ENCODE data around the gene TBC1D22A.

Gene TBC1D22A

DNA sequence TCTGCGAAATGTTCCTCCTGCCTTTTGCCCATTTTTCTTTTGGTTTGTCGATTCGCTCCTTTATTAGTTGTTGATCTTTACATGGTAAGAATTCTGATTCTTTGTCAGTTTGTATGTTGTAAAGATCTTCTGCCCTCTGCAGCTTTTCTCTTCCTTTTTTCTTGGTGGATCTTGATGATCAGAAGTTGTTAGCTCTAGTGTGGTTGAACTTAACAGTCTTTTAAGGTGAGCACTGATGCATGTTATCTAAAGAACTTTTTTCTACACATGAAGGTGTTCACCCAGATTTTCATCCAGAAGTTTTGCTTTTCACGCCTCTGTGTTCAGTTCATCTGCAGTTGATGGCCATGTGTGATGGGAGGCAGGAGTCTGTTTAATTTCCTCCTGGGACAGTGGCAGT is 133.7 kb downstream of the TBC1D22A start:
- H3K36me3 ChIP-seq (ENCODE audit: low read depth) = peaks cover 18% of the 10 kb centered on the region
- no peak overlapping the region for H3K4me3 ChIP-seq (ENCODE audit: severe bottlenecking)
- no peak overlapping the region for H3K27ac ChIP-seq (ENCODE audit: poor library complexity, severe bottlenecking)
- no peak for ATAC-seq (ENCODE audit: low read depth)
- TF ChIP-seq, protein P1, sequence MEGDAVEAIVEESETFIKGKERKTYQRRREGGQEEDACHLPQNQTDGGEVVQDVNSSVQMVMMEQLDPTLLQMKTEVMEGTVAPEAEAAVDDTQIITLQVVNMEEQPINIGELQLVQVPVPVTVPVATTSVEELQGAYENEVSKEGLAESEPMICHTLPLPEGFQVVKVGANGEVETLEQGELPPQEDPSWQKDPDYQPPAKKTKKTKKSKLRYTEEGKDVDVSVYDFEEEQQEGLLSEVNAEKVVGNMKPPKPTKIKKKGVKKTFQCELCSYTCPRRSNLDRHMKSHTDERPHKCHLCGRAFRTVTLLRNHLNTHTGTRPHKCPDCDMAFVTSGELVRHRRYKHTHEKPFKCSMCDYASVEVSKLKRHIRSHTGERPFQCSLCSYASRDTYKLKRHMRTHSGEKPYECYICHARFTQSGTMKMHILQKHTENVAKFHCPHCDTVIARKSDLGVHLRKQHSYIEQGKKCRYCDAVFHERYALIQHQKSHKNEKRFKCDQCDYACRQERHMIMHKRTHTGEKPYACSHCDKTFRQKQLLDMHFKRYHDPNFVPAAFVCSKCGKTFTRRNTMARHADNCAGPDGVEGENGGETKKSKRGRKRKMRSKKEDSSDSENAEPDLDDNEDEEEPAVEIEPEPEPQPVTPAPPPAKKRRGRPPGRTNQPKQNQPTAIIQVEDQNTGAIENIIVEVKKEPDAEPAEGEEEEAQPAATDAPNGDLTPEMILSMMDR (IDR thresholded peaks at IDR 0.05; ENCODE audit: poor library complexity, severe bottlenecking) = no peak
- no peaks in the 10 kb centered on the region for H3K9me3 ChIP-seq (ENCODE audit: severe bottlenecking)
- H3K27me3 ChIP-seq (ENCODE audit: insufficient read depth, poor library complexity, severe bottlenecking) = no peaks in the 10 kb centered on the region
- H3K4me1 ChIP-seq (ENCODE audit: insufficient read depth, poor library complexity, severe bottlenecking) = no peaks in the 10 kb centered on the region
- DNase-seq (ENCODE audit: low spot score) = no peak

GRCh38 chr22:46896568-46897245 is 134.3 kb downstream of the TBC1D22A start:
- Histone ChIP-seq H3K27ac (ENCODE audit: poor library complexity, severe bottlenecking) (no peak overlapping the region), H3K36me3 (ENCODE audit: low read depth) (peaks cover 13% of the 10 kb centered on the region), H3K4me3 (ENCODE audit: severe bottlenecking) (no peak overlapping the region), H3K9me3 (ENCODE audit: severe bottlenecking) (no peaks in the 10 kb centered on the region), H3K4me1 (ENCODE audit: insufficient read depth, poor library complexity, severe bottlenecking) (no peaks in the 10 kb centered on the region), H3K27me3 (ENCODE audit: insufficient read depth, poor library complexity, severe bottlenecking) (no peaks in the 10 kb centered on the region)
- TF ChIP-seq, protein P1 (IDR thresholded peaks at IDR 0.05; ENCODE audit: poor library complexity, severe bottlenecking) = no peak
- no peak for DNase-seq (ENCODE audit: low spot score)
- no peak for ATAC-seq (ENCODE audit: low read depth)

DNA sequence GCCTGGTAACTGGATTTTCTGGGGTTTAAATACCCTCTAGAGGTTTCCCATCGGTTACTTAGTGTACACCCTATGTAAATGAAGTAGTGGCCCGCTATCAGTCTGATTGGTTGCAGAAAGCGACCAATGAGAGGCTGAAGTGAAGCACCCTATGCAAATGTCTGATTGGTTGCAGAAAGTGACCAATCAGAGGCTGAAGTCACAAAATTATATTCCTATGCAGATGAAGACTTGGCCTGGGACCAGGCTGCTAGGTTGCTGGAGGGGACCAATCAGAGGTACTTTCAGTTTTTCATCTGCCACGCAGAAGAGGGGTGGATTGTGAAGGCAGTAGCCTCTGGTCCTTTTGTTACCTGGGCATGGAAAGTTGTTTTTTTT is 134.8 kb downstream of the TBC1D22A start:
- H3K27me3 ChIP-seq (ENCODE audit: insufficient read depth, poor library complexity, severe bottlenecking) = no peaks in the 10 kb centered on the region
- ATAC-seq (ENCODE audit: low read depth) (no peak), DNase-seq (ENCODE audit: low spot score) (no peak)
- H3K4me1 ChIP-seq (ENCODE audit: insufficient read depth, poor library complexity, severe bottlenecking) = no peaks in the 10 kb centered on the region
- no peak overlapping the region for H3K27ac ChIP-seq (ENCODE audit: poor library complexity, severe bottlenecking)
- no peaks in the 10 kb centered on the region for H3K9me3 ChIP-seq (ENCODE audit: severe bottlenecking)
- peaks cover 11% of the 10 kb centered on the region for H3K36me3 ChIP-seq (ENCODE audit: low read depth)
- no peak overlapping the region for H3K4me3 ChIP-seq (ENCODE audit: severe bottlenecking)
- TF ChIP-seq, protein P1 (IDR thresholded peaks at IDR 0.05; ENCODE audit: poor library complexity, severe bottlenecking) = no peak

GRCh38 chr22:46900549-46900948 is 138.1 kb downstream of the TBC1D22A start:
- H3K27me3 ChIP-seq (ENCODE audit: insufficient read depth, poor library complexity, severe bottlenecking) = no peaks in the 10 kb centered on the region
- TF ChIP-seq, protein P1 (IDR thresholded peaks at IDR 0.05; ENCODE audit: poor library complexity, severe bottlenecking) = no peak
- no peak overlapping the region for H3K27ac ChIP-seq (ENCODE audit: poor library complexity, severe bottlenecking)
- no peaks in the 10 kb centered on the region for H3K4me1 ChIP-seq (ENCODE audit: insufficient read depth, poor library complexity, severe bottlenecking)
- no peaks in the 10 kb centered on the region; the same call in none of the 2 replicates for H3K36me3 ChIP-seq (ENCODE audit: low read depth)
- no peaks in the 10 kb centered on the region for H3K9me3 ChIP-seq (ENCODE audit: severe bottlenecking)
- no peak for ATAC-seq (ENCODE audit: low read depth)
- no peak for DNase-seq (ENCODE audit: low spot score)
- no peak overlapping the region for H3K4me3 ChIP-seq (ENCODE audit: severe bottlenecking)

- Histone ChIP-seq H3K27me3 (ENCODE audit: insufficient read depth, poor library complexity, severe bottlenecking) (no peaks in the 10 kb centered on the region), H3K9me3 (ENCODE audit: severe bottlenecking) (no peaks in the 10 kb centered on the region), H3K4me1 (ENCODE audit: insufficient read depth, poor library complexity, severe bottlenecking) (no peaks in the 10 kb centered on the region), H3K27ac (ENCODE audit: poor library complexity, severe bottlenecking) (no peak overlapping the region), H3K4me3 (ENCODE audit: severe bottlenecking) (no peak overlapping the region), H3K36me3 (ENCODE audit: low read depth) (no peaks in the 10 kb centered on the region; the same call in 1 of the 2 replicates)
- TF ChIP-seq, protein P1 (IDR thresholded peaks at IDR 0.05; ENCODE audit: poor library complexity, severe bottlenecking) = no peak
- DNase-seq (ENCODE audit: low spot score) (no peak), ATAC-seq (ENCODE audit: low read depth) (no peak)
These were observed 140.0 kb downstream of the TBC1D22A start for GRCh38 chr22:46902436-46902835.

Measured in RWPE2 (cell line).